ENCODE measurements around the gene POLQ.
"Not testable (repeated sequence)": the region's sequence is repeated elsewhere in the genome, so short reads cannot be mapped to it uniquely, and the experiment has no call there.

DNA sequence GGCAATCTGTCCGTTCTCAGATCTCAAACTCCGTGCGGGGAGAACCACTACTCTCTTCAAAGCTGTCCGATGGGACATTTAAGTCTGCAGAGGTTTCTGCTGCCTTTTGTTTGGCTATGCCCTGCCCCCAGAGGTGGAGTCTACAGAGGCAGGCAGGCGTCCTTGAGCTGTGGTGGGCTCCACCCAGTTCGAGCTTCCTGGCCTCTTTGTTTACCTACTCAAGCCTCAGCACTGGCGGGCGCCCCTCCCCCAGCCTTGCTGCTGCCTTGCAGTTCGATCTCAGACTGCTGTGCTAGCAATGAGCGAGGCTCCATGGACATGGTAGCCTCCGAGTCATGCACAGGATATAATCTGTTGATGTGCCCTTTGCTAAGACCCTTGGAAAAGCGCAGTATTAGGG is 94.0 kb downstream of the POLQ start:
- not testable (repeated sequence) for TF ChIP-seq GABPA (IDR thresholded peaks at IDR 0.05 in 1 of 2, conservative IDR thresholded peaks at IDR 0.05 in 1 of 2); HNF4G (IDR thresholded peaks at IDR 0.05)
- TF ChIP-seq, protein P1, sequence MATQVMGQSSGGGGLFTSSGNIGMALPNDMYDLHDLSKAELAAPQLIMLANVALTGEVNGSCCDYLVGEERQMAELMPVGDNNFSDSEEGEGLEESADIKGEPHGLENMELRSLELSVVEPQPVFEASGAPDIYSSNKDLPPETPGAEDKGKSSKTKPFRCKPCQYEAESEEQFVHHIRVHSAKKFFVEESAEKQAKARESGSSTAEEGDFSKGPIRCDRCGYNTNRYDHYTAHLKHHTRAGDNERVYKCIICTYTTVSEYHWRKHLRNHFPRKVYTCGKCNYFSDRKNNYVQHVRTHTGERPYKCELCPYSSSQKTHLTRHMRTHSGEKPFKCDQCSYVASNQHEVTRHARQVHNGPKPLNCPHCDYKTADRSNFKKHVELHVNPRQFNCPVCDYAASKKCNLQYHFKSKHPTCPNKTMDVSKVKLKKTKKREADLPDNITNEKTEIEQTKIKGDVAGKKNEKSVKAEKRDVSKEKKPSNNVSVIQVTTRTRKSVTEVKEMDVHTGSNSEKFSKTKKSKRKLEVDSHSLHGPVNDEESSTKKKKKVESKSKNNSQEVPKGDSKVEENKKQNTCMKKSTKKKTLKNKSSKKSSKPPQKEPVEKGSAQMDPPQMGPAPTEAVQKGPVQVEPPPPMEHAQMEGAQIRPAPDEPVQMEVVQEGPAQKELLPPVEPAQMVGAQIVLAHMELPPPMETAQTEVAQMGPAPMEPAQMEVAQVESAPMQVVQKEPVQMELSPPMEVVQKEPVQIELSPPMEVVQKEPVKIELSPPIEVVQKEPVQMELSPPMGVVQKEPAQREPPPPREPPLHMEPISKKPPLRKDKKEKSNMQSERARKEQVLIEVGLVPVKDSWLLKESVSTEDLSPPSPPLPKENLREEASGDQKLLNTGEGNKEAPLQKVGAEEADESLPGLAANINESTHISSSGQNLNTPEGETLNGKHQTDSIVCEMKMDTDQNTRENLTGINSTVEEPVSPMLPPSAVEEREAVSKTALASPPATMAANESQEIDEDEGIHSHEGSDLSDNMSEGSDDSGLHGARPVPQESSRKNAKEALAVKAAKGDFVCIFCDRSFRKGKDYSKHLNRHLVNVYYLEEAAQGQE (IDR thresholded peaks at IDR 0.05): not testable (repeated sequence)
- TF ChIP-seq, protein P2, sequence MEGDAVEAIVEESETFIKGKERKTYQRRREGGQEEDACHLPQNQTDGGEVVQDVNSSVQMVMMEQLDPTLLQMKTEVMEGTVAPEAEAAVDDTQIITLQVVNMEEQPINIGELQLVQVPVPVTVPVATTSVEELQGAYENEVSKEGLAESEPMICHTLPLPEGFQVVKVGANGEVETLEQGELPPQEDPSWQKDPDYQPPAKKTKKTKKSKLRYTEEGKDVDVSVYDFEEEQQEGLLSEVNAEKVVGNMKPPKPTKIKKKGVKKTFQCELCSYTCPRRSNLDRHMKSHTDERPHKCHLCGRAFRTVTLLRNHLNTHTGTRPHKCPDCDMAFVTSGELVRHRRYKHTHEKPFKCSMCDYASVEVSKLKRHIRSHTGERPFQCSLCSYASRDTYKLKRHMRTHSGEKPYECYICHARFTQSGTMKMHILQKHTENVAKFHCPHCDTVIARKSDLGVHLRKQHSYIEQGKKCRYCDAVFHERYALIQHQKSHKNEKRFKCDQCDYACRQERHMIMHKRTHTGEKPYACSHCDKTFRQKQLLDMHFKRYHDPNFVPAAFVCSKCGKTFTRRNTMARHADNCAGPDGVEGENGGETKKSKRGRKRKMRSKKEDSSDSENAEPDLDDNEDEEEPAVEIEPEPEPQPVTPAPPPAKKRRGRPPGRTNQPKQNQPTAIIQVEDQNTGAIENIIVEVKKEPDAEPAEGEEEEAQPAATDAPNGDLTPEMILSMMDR (IDR thresholded peaks at IDR 0.05; ENCODE audit: low read depth, low read length, missing input control): not testable (repeated sequence)
